Muscle of arm (tissue), 14 donors: ENCODE results near the gene HERC4. TPM values are rescaled to one million over a fixed set of nuclear protein-coding genes. Genes with fewer than 3 reads are reported as not detected.

Source experiments
- DNase-seq: peaks from one replicate; pipeline ENCODE4 v3.0.0-alpha.2; 2013
- long read RNA-seq, 11 donors: transcript quantifications; one replicate each; lab custom pipeline, GENCODE V29; 2026
- polyA plus RNA-seq, 12 donors: library from polyadenylated mRNA; unstranded; fragments of 120-200 nt; gene quantifications; one replicate each; pipeline ENCODE4 v1.2.1, GENCODE V29; 2013; ENCODE audit not compliant: insufficient read length in 12 of 12

Gene HERC4
- polyA plus RNA-seq = 10 to 100 TPM in 11 of 12 donors, not detected in 1; 27.8 to 47.8 (median 36.1) TPM
- long read RNA-seq, donor 1, partial matches to known transcripts = 15 of 18 reads
- long read RNA-seq, donor 1, other reads (novel, unspliced or antisense) = 0 of 18 reads
- long read RNA-seq, donor 2, partial matches to known transcripts = 191 of 212 reads
- long read RNA-seq, donor 2, other reads (novel, unspliced or antisense) = 15 of 212 reads
- long read RNA-seq, donor 3 = 0 reads
- long read RNA-seq, donor 4, partial matches to known transcripts = 0 of 2 reads
- long read RNA-seq, donor 4, other reads (novel, unspliced or antisense) = 0 of 2 reads
- long read RNA-seq, donor 5 = 0 reads
- long read RNA-seq, donor 6, partial matches to known transcripts = 0 of 1 reads
- long read RNA-seq, donor 6, other reads (novel, unspliced or antisense) = 0 of 1 reads
- long read RNA-seq, donor 7, partial matches to known transcripts = 0 of 1 reads
- long read RNA-seq, donor 7, other reads (novel, unspliced or antisense) = 0 of 1 reads
- long read RNA-seq, donor 8, partial matches to known transcripts = 0 of 2 reads
- long read RNA-seq, donor 8, other reads (novel, unspliced or antisense) = 0 of 2 reads
- long read RNA-seq, donor 9, partial matches to known transcripts = 0 of 3 reads
- long read RNA-seq, donor 9, other reads (novel, unspliced or antisense) = 0 of 3 reads
- long read RNA-seq, donor 10, partial matches to known transcripts = 0 of 3 reads
- long read RNA-seq, donor 10, other reads (novel, unspliced or antisense) = 0 of 3 reads
- long read RNA-seq, donor 11, partial matches to known transcripts = 0 of 2 reads
- long read RNA-seq, donor 11, other reads (novel, unspliced or antisense) = 0 of 2 reads

- DNase-seq = peak; percentile 94
Measured at GRCh38 chr10:68074775-68075549, at the start of gene HERC4. TSS of gene HERC4 (minus strand) at chr10:68075283. CDS start at chr10:68073108, 2,175 bp downstream.

- no peak for DNase-seq
Measured at GRCh38 chr10:68124718-68125117, 49.6 kb upstream of the HERC4 start.

GRCh38 chr10:68121852-68122251, 46.8 kb upstream of the HERC4 start:
- no peak for DNase-seq

- no peak for DNase-seq
Measured at GRCh38 chr10:68121020-68121743, 46.1 kb upstream of the HERC4 start.

- no peak for DNase-seq
Measured at GRCh38 chr10:68118657-68119056, 43.6 kb upstream of the HERC4 start.

GRCh38 chr10:68112837-68113236, 37.8 kb upstream of the HERC4 start:
- DNase-seq = no peak

GRCh38 chr10:68111584-68111983, 36.5 kb upstream of the HERC4 start:
- DNase-seq = no peak

- peak; percentile 49 for DNase-seq
Measured at GRCh38 chr10:68110027-68110426, 34.9 kb upstream of the HERC4 start.

GRCh38 chr10:68109331-68109730, 34.2 kb upstream of the HERC4 start, which contains the start of gene MYPN:
TSS of gene MYPN (plus strand) at chr10:68109488. CDS start at chr10:68121439, 11,951 bp downstream.
- no peak for DNase-seq

- DNase-seq = no peak
Measured at GRCh38 chr10:68108653-68109052, 33.6 kb upstream of the HERC4 start.

- no peak for DNase-seq
Measured at GRCh38 chr10:68108051-68108450, 33.0 kb upstream of the HERC4 start.

GRCh38 chr10:68107651-68108050, 32.6 kb upstream of the HERC4 start:
- no peak for DNase-seq

- DNase-seq = no peak
Measured at GRCh38 chr10:68106656-68107055, 31.6 kb upstream of the HERC4 start.

- no peak for DNase-seq
Measured at GRCh38 chr10:68105820-68106219, 30.7 kb upstream of the HERC4 start.

GRCh38 chr10:68103901-68104300, 28.8 kb upstream of the HERC4 start:
- DNase-seq = no peak

GRCh38 chr10:68103261-68103878, 28.3 kb upstream of the HERC4 start:
- DNase-seq = no peak

- no peak for DNase-seq
Measured at GRCh38 chr10:68101066-68101465, 26.0 kb upstream of the HERC4 start.

GRCh38 chr10:68099736-68100135, 24.7 kb upstream of the HERC4 start:
- DNase-seq = no peak

GRCh38 chr10:68096913-68097516, 21.9 kb upstream of the HERC4 start:
- DNase-seq = no peak

- no peak for DNase-seq
Measured at GRCh38 chr10:68095153-68095552, 20.1 kb upstream of the HERC4 start.
